IPS-NIHi11 (cell line): ENCODE measurements around the gene MAPK14.

ENCODE experiments used
- DNase-seq: peaks from one replicate; pipeline ENCODE4 v3.0.0; 2012; ENCODE audit warnings: mixed read lengths, low spot score

Gene MAPK14

GRCh38 chr6:36102853-36103252 is 75.2 kb downstream of the MAPK14 start:
- DNase-seq = no peak

- no peak for DNase-seq
Measured at GRCh38 chr6:36104836-36105235, 77.2 kb downstream of the MAPK14 start.

DNA sequence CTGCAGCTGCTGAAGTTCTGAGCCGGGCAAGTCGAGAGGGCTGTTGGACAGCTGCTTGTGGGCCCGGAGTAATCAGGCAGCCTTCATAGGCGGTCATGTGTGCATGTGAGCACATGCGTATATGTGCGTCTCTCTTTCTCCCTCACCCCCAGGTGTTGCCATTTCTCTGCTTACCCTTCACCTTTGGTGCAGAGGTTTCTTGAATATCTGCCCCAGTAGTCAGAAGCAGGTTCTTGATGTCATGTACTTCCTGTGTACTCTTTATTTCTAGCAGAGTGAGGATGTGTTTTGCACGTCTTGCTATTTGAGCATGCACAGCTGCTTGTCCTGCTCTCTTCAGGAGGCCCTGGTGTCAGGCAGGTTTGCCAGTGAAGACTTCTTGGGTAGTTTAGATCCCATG is 81.5 kb downstream of the MAPK14 start:
- DNase-seq = no peak

DNA sequence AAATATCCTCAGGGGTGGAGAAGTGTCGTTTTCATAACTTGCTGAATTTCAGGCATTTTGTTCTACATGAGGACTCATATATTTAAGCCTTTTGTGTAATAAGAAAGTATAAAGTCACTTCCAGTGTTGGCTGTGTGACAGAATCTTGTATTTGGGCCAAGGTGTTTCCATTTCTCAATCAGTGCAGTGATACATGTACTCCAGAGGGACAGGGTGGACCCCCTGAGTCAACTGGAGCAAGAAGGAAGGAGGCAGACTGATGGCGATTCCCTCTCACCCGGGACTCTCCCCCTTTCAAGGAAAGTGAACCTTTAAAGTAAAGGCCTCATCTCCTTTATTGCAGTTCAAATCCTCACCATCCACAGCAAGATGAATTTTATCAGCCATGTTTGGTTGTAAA is 82.4 kb downstream of the MAPK14 start:
- DNase-seq = no peak

- DNase-seq = no peak
Measured at GRCh38 chr6:36110863-36111262, 83.3 kb downstream of the MAPK14 start.

DNA sequence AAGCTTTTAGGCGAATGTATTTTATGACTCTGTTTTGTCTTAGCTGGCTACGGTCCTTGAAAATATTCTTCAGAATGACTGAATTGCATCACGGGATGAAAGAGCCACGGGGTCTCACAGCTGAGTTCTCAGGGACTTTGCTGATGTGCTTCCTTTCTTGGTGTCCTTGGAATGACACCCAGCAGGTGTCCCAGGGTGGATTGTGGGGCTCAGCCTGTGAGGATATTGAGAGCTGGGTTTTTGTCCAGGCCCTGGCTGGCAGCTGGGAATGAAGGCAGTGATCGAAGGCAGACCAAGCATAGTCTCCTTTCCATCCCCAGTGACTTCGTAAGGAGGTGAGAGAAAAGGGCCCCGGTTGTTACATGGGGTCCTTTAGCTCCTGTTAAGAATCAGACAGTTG is 83.9 kb downstream of the MAPK14 start:
- DNase-seq = no peak

- DNase-seq = no peak
Measured at GRCh38 chr6:36113049-36113448, 85.4 kb downstream of the MAPK14 start.

DNA sequence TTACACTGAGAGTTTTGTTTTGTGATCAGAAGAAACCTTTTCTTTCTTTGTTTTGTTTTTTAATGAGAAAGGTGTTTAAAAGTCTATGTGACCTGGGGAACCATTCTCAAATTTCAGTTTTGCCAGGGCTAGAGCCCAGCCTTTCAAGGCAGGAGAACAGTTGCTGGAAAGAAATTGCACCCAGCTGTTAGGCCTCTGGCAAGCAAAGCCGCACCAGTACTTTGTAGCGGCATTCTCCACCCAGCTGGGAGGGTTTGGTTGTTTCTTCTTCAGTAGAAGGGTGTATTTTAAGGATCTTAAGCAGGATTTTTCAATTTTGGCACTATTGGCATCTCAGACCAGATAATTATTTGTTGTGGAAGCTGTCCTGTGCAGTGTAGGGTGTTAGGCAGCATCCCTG is 86.1 kb downstream of the MAPK14 start:
- DNase-seq = no peak

DNA sequence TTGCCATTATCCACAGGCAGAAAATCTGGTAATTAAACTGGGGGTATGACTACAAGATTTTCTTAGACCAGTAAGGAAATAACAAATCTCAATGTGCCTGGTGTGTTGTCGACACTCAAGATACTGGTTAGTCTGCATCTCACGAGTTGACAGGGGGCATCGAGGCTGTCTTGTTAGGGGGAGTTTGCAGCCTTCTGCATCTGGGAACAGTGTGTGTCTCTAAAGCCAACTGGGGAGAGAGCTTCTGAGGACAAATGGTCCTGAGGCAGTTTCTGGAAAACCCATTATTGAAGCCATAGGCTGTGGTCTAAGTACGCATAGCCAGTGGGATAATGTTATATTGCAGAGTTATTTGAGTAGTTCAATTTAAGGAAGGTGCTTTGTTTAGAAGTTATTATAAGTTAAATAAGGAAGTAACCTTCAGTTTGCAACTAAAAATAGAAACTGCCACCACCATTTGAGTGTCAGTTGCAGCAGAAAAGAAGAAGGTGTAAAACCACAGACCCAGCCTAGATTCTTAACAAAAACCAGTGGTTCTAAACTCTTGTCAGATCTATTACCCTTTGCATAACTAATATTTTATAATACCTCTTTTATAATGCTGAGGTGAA is 87.3 kb downstream of the MAPK14 start:
- no peak for DNase-seq

DNA sequence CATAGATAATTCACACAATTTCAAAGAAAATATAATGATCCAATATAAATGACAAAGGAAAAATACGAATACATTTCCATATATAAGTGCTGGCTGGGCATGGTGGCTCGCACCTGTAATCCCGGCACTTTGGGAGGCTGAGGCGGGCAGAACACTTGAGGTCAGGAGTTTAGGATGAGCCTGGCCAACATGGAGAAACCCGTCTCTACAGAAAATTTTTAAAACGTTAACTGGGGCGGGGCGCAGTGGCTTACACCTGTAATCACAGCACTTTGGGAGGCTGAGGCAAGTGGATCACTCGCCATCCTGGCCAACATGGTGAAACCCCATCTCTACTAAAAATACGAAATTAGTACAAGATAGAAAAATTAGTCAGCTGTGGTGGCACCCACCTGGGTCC is 87.8 kb downstream of the MAPK14 start:
- DNase-seq = no peak

GRCh38 chr6:36116066-36116864 is 88.7 kb downstream of the MAPK14 start:
- DNase-seq = no peak

- no peak for DNase-seq
Measured at GRCh38 chr6:36116943-36117342, 89.3 kb downstream of the MAPK14 start.

DNA sequence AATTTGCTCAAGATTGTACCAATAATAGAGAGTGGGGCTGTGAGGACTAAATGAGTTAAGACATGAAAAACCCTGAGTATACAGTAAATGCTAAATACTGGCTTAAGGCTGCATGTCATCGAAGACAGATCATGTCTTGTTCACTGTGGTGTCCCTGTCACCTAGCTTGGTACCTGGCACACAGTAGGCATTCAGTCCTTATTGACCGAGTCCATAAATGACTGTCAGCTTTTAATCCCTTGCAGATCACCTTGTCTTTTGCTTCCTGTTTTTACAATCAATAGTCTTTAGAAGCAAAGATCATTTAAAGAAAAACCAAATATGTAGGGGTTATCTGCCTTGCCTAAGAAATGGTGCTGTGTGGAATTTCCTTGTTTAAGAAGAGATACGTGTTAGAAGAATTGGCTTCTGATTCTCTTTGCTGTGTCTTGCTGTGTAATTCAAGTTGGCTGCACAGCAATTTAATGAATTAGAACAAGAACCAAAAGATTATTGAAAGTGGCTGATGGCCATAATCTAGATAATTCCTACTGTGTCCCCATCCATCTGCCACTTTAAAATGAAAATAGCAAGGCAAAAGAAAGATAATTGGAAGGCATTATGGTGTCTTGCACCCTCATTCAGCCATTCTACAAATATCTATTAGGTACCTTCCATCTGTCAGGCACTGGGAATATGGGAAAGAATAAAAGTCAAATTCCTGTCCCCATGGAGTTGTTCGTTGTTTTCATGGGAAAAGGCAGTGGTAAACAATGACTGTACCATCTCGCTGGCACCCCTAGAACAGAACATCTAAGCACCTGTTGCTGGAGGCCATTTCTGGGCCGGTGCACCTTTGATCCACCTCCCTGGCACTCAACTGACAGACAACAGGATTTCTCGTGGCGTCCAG is 90.3 kb downstream of the MAPK14 start:
- no peak for DNase-seq

GRCh38 chr6:36118550-36119107 is 91.0 kb downstream of the MAPK14 start:
- no peak for DNase-seq

DNA sequence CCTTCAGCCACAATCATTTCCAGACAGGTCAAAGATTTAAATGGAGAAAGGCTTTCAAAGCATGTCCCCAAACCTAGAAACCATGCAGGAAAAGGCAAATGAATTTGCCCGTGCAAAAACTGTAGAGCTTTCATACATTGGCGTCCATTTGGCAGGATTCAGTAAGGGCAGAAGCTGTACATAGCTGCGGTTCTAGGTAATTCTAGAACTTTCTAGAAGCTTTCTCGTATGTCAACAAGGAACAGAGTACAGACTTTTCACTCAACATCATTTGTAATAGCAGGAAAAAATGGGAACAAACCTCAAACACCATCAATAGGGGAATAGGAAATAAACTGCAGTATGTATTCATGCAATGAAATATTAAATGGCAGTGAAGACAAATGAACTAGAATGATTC is 91.6 kb downstream of the MAPK14 start:
- no peak for DNase-seq

DNA sequence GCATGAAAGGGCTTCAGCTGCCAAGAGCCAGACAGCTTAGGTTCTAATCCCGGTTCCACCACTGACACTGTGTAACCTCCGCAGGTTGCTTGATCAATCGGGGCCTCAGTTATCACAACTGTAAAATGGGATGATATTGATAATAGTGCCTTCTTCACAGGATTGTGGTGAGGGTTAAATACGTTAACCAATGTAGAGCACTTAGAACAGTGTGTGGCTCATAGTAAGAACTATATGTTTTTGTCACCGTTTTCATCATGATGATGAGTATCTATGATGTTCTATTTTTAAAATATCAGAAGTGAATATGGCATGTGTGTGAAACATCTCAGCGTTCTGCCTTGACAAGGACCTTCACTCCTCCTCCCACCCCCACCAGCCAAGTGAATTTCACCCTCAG is 92.4 kb downstream of the MAPK14 start:
- DNase-seq = no peak

- no peak for DNase-seq
Measured at GRCh38 chr6:36120539-36120938, 92.9 kb downstream of the MAPK14 start.

DNA sequence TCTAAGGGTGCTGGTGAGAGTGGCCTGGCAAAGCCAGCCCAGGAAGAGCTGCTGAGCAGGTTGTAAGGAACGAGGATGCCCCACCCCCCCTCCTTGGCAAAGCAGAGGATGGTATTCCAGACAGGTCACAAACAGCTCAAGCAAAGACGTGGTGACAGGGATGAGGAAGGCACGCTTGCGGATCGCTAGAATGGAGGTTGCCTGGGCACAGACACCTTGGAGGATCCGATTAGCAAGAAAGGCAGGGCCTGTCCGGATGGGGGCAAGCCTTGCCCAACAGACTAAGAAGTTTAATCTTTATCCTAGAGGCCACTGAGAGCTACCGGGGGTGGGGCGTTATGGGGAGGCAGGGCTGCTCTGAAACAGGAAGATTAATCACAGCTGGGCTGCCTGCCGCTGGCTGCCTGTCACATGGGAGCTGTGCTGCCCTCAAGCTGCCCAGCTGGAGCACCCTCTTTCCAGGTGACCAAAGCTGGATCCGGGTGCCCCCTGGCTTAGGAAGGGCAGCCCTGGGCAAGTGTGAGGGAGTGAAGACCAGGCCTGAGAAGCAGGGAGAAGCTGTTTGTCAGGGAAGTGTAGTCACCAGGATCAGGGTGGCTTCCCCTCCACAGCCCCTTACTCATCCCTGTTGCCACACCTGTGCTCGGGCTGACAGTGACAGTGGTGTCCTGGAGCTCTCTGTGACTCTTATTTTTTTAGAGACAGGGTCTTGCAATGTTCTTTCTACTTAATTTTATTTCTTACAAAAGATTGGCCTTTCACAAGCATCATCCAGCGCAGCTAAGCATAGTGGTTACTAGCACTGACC is 93.6 kb downstream of the MAPK14 start:
- DNase-seq = no peak

DNA sequence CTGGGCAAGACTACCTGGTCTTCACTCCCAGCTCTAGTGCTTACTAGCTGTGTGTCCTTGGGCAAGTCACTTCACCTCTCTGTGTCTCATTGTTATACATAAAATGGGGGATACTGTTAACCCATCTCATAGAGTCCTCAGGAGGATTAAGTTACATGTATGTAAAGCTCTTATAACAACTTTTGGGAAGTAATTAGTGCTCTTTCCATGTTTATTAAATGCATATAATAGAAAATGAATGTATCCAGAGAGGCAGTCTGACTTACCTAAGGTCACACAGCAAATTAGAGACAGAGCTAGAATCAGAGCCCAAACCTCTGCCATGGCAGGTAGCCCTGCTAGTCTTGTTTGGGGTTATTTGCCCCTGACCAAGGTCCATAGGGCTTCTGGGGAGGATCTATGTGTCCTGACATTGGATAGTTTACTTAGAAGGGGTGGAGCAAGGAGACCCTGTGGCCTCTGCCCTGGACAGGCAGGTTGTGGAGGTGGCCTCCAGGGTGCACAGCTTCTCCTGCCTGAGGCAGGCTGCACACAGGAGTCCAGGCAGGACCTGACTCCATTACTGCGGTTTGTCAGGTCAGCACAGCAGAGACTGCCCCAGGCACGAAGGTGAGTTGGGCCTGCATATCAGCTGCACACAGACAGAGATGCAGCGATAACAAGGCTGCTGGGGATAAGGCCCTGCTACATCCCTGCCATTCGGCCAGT is 94.3 kb downstream of the MAPK14 start:
- DNase-seq = no peak

- no peak for DNase-seq
Measured at GRCh38 chr6:36122495-36123269, 95.1 kb downstream of the MAPK14 start.
